Peyer's patch (tissue), 4 donors: Measurements from ENCODE around the gene SNIP1. TPM values are rescaled to one million over a fixed set of nuclear protein-coding genes. Genes with fewer than 3 reads are reported as not detected.
A peak's percentile ranks its signal among the peaks of the same experiment; 100 is the strongest.

Experiments used
- DNase-seq, 3 donors: peaks; one replicate each; pipeline ENCODE4 v3.0.0-alpha.2; 2017 to 2019
- H3K27ac ChIP-seq, 4 donors: fragments of 200-600 bp; sonication (generic); one replicate each; pipeline ENCODE4 v1.5.1; 2016 to 2019
- H3K27me3 ChIP-seq, 2 donors: fragments of 200-600 bp; sonication (generic); one replicate each; pipeline ENCODE4 v1.5.1; 2019
- H3K36me3 ChIP-seq, 3 donors: fragments of 200-600 bp; sonication (generic); one replicate each; pipeline ENCODE4 v1.5.1; 2016 to 2019
- H3K4me1 ChIP-seq, 4 donors: fragments of 200-600 bp; sonication (generic); one replicate each; pipeline ENCODE4 v1.5.1; 2016 to 2019
- H3K4me3 ChIP-seq, 4 donors: fragments of 200-600 bp; sonication (generic); 1 replicate in 3 of 4; 2 replicates in 1 of 4; pipeline ENCODE4 v1.5.1; 2016 to 2019; ENCODE audit warnings: mild to moderate bottlenecking in 1 of 4
- H3K9me3 ChIP-seq, 4 donors: fragments of 200-600 bp; sonication (generic); one replicate each; pipeline ENCODE4 v1.5.1; 2016 to 2019; ENCODE audit warnings: mild to moderate bottlenecking in 1 of 4
- POLR2A ChIP-seq, 2 donors: fragments of 450-650 bp; IDR thresholded peaks; one replicate each; pipeline ENCODE4 v1.5.1; 2017; ENCODE audit warnings: antibody characterized with exemption in 2 of 2, mild to moderate bottlenecking in 2 of 2, moderate library complexity in 2 of 2
- total RNA-seq, 4 donors: library from RNA; depleted of rRNA; stranded (reverse); fragments of >200 nt; gene quantifications; one replicate each; pipeline ENCODE4 v1.1.0, GENCODE V29; 2016
- TF ChIP-seq, protein P1 (sequence below), 6 experiments: fragments of 450-650 bp in 4 of 6; fragments of 200-600 bp in 2 of 6; sonication (generic) in 1 of 6; IDR thresholded peaks; one replicate each; pipeline ENCODE4 v1.5.1; 2017 to 2019; ENCODE audit warnings: antibody characterized with exemption in 6 of 6, mild to moderate bottlenecking in 3 of 6, moderate library complexity in 1 of 6

The SNIP1 gene
- total RNA-seq, 4 donors from 2014 or later = 7.0 to 17.6 (median 9.0) TPM

DNA sequence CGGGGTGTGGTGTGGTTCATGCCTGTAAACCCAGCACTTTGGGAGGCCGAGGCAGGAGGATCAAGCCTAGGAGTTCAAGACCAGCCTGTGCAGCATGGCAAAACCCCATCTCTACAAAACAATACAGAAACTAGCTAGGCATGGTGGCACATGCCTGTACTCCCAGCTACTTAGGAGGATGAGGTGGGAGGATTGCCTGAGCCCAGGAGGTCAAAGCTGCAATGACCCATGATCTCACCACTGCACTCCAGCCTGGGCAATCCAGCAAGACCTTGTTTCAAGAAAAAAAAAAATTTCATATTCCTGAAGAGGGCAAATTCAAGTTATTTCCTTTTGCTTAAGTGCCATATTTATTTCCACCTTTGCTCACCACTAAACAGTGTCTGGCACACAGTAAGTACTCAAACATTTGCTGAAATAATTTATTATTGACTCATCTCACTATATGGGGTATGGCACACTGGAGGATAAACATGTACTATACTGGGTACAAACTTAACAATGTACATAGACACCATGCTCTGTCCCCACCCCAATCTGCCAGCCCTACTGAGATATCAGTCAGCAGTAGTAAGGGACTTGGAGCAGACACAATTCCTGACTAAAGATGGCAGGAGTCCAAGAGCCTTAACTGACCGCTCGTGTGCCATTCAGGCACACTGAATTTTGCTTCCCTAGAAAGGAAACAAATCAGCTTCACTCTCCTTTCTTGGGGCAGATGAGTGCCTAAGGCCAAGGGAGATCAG, 55.0 kb downstream of the SNIP1 start:
- TF ChIP-seq, protein P1, sequence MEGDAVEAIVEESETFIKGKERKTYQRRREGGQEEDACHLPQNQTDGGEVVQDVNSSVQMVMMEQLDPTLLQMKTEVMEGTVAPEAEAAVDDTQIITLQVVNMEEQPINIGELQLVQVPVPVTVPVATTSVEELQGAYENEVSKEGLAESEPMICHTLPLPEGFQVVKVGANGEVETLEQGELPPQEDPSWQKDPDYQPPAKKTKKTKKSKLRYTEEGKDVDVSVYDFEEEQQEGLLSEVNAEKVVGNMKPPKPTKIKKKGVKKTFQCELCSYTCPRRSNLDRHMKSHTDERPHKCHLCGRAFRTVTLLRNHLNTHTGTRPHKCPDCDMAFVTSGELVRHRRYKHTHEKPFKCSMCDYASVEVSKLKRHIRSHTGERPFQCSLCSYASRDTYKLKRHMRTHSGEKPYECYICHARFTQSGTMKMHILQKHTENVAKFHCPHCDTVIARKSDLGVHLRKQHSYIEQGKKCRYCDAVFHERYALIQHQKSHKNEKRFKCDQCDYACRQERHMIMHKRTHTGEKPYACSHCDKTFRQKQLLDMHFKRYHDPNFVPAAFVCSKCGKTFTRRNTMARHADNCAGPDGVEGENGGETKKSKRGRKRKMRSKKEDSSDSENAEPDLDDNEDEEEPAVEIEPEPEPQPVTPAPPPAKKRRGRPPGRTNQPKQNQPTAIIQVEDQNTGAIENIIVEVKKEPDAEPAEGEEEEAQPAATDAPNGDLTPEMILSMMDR (IDR thresholded peaks at IDR 0.05) = peak in 1 of 6 experiments; percentile 5
- TF ChIP-seq POLR2A (IDR thresholded peaks at IDR 0.05) = no peak
- DNase-seq = peak in 1 of 3 donors; percentile 59
- Histone ChIP-seq H3K9me3 (no peaks in the 10 kb centered on the region), H3K36me3 (peaks cover 0 to 47% (median 0%) of the 10 kb centered on the region in 3 donors), H3K27ac (peak overlapping the region in 3 of 4 donors; percentile 15 to 40 (median 29)), H3K4me1 (peaks cover 0 to 14% (median 2%) of the 10 kb centered on the region in 4 donors), H3K27me3 (no peaks in the 10 kb centered on the region), H3K4me3 (no peak overlapping the region)

DNA sequence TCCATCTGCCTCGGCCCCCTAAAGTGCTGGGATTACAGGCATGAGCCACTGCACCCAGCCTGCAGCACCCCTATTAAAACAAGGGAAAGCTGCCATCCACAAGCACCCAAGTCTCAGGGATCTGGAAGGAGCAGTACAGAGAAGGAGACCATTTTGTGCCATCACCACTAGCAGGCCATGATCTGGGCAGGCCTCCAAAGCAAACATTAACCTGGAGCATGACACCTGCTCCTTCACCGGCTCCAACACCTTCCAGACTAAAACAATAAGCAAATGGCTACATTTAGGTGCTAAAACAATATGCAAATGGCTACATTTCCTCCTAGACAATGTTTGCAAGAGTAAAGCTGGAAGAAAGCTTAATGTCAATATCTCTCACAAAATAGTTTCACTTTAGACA, 56.3 kb downstream of the SNIP1 start:
- H3K4me3 ChIP-seq = no peak overlapping the region
- peaks cover 0 to 54% (median 0%) of the 10 kb centered on the region in 3 donors for H3K36me3 ChIP-seq
- H3K27me3 ChIP-seq = no peaks in the 10 kb centered on the region
- peak overlapping the region in 1 of 4 donors; percentile 30 for H3K27ac ChIP-seq
- H3K4me1 ChIP-seq = peaks cover 0 to 14% (median 2%) of the 10 kb centered on the region in 4 donors
- no peaks in the 10 kb centered on the region for H3K9me3 ChIP-seq
- no peak for TF ChIP-seq POLR2A (IDR thresholded peaks at IDR 0.05)
- TF ChIP-seq, protein P1 (IDR thresholded peaks at IDR 0.05) = no peak
- no peak for DNase-seq

DNA sequence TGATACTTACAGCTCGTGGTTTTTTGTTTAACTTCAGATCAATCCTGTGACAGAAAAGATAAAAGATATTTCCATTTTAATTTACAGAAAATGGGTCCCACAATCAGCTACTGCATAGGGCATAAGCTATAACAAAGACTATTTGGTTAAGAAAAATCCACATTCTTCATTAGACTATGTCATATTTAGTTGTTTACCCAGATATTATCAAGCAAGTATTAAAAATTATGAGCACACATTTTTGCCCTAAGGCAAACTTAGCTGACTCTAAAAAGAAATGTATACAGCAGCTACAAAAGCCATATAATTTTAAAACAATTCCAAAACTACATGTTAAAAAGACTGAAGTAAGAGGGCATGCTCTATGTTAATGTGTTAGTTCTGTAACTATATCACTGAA, 58.2 kb downstream of the SNIP1 start:
- no peak overlapping the region for H3K27ac ChIP-seq
- no peaks in the 10 kb centered on the region for H3K9me3 ChIP-seq
- DNase-seq = no peak
- no peaks in the 10 kb centered on the region for H3K27me3 ChIP-seq
- H3K36me3 ChIP-seq = peaks cover 0 to 62% (median 0%) of the 10 kb centered on the region in 3 donors
- H3K4me3 ChIP-seq = no peak overlapping the region
- TF ChIP-seq, protein P1 (IDR thresholded peaks at IDR 0.05) = no peak
- TF ChIP-seq POLR2A (IDR thresholded peaks at IDR 0.05) = no peak
- peaks cover 0 to 14% (median 2%) of the 10 kb centered on the region in 4 donors for H3K4me1 ChIP-seq

DNA sequence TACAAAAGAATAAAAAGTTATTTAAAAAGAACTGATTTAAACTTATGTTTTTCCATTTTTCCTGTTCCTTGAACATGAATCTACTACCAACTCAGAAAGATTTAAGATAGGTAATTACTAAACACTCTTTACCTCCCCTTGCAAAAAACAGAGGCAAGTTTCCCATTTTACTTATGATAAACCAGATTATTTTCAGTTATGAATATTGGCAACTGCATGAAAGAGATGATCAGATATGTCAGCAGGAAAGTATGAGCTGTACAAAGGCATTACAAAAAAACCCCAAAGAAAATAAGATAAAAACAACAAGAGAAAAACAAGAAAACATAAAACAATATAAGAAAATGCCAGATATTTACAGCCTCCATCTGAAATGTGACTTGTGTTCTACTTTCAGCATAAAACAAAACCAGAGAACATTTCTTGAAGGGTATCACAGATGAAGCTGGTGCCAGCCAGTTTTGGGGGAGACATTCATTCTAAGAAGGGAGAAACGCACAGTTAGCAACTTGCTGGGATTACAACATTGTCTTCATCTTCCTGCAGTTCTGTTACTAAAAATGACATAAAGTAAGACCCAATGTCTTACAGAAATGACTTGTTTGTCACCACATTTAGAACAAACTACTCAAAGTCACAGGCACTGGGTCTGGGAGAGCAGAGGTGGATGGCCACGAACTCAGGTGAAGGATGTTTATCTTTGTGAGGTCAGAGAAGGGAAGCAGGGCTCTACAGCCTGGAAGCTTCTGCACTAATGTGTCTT, 60.6 kb downstream of the SNIP1 start:
- peaks cover 0 to 59% (median 0%) of the 10 kb centered on the region in 3 donors for H3K36me3 ChIP-seq
- H3K27me3 ChIP-seq = no peaks in the 10 kb centered on the region

DNA sequence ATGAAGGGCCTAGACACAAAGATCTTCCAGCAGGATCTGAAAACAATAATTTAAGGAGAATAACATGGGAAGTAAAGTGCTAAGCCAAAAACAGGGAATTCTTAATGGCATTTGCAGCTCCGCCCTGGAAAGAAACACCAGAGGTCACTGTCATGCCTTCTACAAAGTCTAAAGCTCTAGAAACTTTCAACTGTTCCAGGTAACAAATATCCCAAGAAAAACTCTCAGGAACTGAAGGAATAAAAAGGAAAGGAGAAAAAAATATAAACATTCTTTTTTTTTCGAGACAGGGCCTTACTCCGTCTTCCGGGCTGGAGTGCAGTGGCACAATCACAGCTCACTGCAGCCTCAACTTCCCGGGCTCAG, 66.5 kb downstream of the SNIP1 start:
- Histone ChIP-seq H3K9me3 (no peaks in the 10 kb centered on the region), H3K36me3 (peaks cover 0 to 47% (median 0%) of the 10 kb centered on the region in 3 donors), H3K27ac (peak overlapping the region in 2 of 4 donors; percentile 27 to 45), H3K27me3 (no peaks in the 10 kb centered on the region), H3K4me1 (peaks cover 0 to 30% (median 14%) of the 10 kb centered on the region in 4 donors), H3K4me3 (no peak overlapping the region)
- no peak for TF ChIP-seq POLR2A (IDR thresholded peaks at IDR 0.05)
- no peak for DNase-seq

More for the DNA sequence above, 60.6 kb downstream of the SNIP1 start:
- no peaks in the 10 kb centered on the region for H3K4me1 ChIP-seq
- no peaks in the 10 kb centered on the region for H3K9me3 ChIP-seq
- H3K27ac ChIP-seq = no peak overlapping the region
- TF ChIP-seq, protein P1 (IDR thresholded peaks at IDR 0.05) = no peak
- no peak for TF ChIP-seq POLR2A (IDR thresholded peaks at IDR 0.05)
- no peak overlapping the region for H3K4me3 ChIP-seq
- DNase-seq = no peak
